ENCODE data around the gene PDZD2.
A peak's percentile ranks its signal among the peaks of the same experiment; 100 is the strongest.

PDZD2 gene

DNA sequence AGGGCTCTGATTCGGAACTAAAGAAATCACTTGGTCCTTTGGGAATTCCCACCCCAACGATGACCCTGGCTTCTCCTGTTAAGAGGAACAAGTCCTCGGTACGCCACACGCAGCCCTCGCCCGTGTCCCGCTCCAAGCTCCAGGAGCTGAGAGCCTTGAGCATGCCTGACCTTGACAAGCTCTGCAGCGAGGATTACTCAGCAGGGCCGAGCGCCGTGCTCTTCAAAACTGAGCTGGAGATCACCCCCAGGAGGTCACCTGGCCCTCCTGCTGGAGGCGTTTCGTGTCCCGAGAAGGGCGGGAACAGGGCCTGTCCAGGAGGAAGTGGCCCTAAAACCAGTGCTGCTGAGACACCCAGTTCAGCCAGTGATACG lies 451.8 kb downstream of the PDZD2 start:
- Histone ChIP-seq H3K9ac (no peak overlapping the region), H3K9me3 (ENCODE audit: control insufficient read depth, low read length) (no peaks in the 10 kb centered on the region), H3K4me2 (ENCODE audit: low read length) (no peak overlapping the region), H3K27me3 (ENCODE audit: control insufficient read depth, insufficient read depth, low read length) (no peaks in the 10 kb centered on the region), H3K27ac (no peak overlapping the region), H3K4me1 (no peaks in the 10 kb centered on the region), H3K79me2 (no peaks in the 10 kb centered on the region), H2AFZ (no peak overlapping the region), H3K36me3 (ENCODE audit: control insufficient read depth, insufficient read depth, low read length) (no peaks in the 10 kb centered on the region), H3K4me3 (ENCODE audit: low read depth, low read length) (no peak overlapping the region)
- TF ChIP-seq, protein P1, sequence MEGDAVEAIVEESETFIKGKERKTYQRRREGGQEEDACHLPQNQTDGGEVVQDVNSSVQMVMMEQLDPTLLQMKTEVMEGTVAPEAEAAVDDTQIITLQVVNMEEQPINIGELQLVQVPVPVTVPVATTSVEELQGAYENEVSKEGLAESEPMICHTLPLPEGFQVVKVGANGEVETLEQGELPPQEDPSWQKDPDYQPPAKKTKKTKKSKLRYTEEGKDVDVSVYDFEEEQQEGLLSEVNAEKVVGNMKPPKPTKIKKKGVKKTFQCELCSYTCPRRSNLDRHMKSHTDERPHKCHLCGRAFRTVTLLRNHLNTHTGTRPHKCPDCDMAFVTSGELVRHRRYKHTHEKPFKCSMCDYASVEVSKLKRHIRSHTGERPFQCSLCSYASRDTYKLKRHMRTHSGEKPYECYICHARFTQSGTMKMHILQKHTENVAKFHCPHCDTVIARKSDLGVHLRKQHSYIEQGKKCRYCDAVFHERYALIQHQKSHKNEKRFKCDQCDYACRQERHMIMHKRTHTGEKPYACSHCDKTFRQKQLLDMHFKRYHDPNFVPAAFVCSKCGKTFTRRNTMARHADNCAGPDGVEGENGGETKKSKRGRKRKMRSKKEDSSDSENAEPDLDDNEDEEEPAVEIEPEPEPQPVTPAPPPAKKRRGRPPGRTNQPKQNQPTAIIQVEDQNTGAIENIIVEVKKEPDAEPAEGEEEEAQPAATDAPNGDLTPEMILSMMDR (IDR thresholded peaks at IDR 0.05): no peak

DNA sequence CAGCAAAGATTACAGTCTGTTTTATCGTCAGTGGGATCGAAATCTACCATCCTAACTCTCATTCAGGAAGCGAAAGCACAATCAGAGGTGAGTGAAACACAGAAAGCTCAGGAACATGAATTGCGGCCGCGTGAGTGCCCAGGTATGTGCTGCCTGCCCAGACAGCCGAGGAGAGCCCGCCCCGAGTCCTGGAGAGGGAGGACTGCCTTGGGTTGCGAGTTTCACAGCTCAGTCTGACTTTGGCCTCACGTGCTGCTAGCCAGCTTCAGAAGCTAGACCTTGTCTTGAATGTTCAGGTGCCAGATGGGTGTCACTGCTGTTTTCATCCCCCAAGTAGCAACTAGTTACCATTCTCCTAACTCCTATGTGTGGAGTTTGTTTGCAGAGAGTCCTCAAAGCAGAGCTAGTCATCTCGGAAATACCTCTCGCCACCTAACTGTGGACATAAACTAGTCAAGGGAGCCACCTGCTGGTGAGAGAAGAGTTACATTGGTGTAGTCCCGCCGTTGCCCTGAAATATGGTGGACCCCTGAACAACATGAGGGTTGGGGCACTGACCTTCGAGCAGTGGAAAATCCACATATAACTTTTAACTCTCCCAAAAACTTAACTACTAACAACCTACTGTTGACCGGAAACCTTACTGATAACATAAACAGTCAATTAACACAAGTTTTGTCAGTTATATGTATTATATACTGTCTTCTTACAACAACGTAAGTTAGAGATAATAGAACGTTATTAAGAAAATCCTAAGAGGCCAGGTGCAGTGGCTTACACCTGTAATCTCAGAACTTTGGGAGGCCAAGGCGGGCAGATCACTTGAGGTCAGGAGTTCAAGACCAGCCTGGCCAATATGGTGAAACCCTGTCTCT lies 454.2 kb downstream of the PDZD2 start:
- H3K27ac ChIP-seq: no peak overlapping the region
- H3K9me3 ChIP-seq (ENCODE audit: control insufficient read depth, low read length): no peaks in the 10 kb centered on the region
- TF ChIP-seq, protein P1 (IDR thresholded peaks at IDR 0.05): peak; percentile 72
- peak overlapping the region; percentile 61 for H2AFZ ChIP-seq
- no peaks in the 10 kb centered on the region for H3K36me3 ChIP-seq (ENCODE audit: control insufficient read depth, insufficient read depth, low read length)
- H3K4me3 ChIP-seq (ENCODE audit: low read depth, low read length): no peak overlapping the region
- no peaks in the 10 kb centered on the region for H3K27me3 ChIP-seq (ENCODE audit: control insufficient read depth, insufficient read depth, low read length)
- H3K4me1 ChIP-seq: no peaks in the 10 kb centered on the region
- H3K4me2 ChIP-seq (ENCODE audit: low read length): no peak overlapping the region
- H3K9ac ChIP-seq: no peak overlapping the region
- no peaks in the 10 kb centered on the region for H3K79me2 ChIP-seq

DNA sequence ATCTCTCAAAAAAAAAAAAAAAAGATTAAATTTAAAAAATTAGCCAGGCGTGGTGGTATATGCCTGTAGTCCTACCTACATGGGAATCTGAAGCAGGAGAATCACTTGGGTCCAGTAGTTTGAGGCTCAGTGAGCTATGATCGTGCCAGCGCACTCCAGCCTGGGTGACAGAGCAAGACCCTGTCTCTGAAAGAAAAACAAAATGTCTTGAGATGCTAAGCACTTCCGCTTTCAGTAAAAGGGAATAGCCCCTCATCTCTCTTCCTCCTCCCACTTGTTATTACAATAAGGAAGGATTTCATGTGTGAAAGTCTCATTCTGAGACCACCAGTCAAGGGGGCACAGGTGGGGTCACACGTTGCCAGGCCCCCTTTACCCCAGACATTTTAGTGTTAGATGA lies 455.8 kb downstream of the PDZD2 start:
- no peaks in the 10 kb centered on the region for H3K9me3 ChIP-seq (ENCODE audit: control insufficient read depth, low read length)
- H3K4me3 ChIP-seq (ENCODE audit: low read depth, low read length): no peak overlapping the region
- no peak overlapping the region for H3K9ac ChIP-seq
- no peaks in the 10 kb centered on the region for H3K27me3 ChIP-seq (ENCODE audit: control insufficient read depth, insufficient read depth, low read length)
- no peak overlapping the region for H3K4me2 ChIP-seq (ENCODE audit: low read length)
- no peaks in the 10 kb centered on the region for H3K36me3 ChIP-seq (ENCODE audit: control insufficient read depth, insufficient read depth, low read length)
- TF ChIP-seq, protein P1 (IDR thresholded peaks at IDR 0.05): no peak
- no peaks in the 10 kb centered on the region for H3K79me2 ChIP-seq
- H2AFZ ChIP-seq: no peak overlapping the region
- H3K27ac ChIP-seq: no peak overlapping the region
- no peaks in the 10 kb centered on the region for H3K4me1 ChIP-seq

DNA sequence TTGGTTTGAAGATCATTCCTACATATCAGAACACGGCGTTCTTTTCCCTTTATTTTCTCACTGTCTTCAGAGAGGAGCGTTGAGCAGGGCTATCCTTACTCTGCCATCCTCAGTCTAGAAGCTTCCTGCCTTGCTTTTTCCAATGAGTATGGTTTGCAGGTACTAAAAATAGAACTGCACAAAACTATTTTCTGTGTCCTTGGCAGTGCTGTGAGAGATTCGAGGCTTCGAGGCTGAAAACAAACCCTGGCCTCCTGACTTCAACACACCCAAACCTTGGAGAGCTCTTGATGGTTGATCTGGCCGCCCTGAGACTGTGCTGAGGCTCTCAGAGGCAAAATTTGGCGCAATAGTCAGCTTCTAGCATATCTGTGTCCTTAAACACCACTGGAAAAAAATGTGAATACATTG lies 456.3 kb downstream of the PDZD2 start:
- TF ChIP-seq, protein P1 (IDR thresholded peaks at IDR 0.05): no peak
- no peaks in the 10 kb centered on the region for H3K4me1 ChIP-seq
- H3K27me3 ChIP-seq (ENCODE audit: control insufficient read depth, insufficient read depth, low read length): no peaks in the 10 kb centered on the region
- H3K9ac ChIP-seq: no peak overlapping the region
- H3K79me2 ChIP-seq: no peaks in the 10 kb centered on the region
- no peaks in the 10 kb centered on the region for H3K9me3 ChIP-seq (ENCODE audit: control insufficient read depth, low read length)
- H3K27ac ChIP-seq: no peak overlapping the region
- H3K4me3 ChIP-seq (ENCODE audit: low read depth, low read length): no peak overlapping the region
- no peaks in the 10 kb centered on the region for H3K36me3 ChIP-seq (ENCODE audit: control insufficient read depth, insufficient read depth, low read length)
- no peak overlapping the region for H2AFZ ChIP-seq
- H3K4me2 ChIP-seq (ENCODE audit: low read length): no peak overlapping the region
